Natural killer cell treated with Interleukin-12 subunit alpha and Interleukin-12 subunit beta and Interleukin-15 and Interleukin-18, amount 100 ng/mL, for 72 hours (primary cell): ENCODE measurements around the gene RNF181. TPM values are rescaled to one million over a fixed set of nuclear protein-coding genes. Genes with fewer than 3 reads are reported as not detected.

Experiments
- ATAC-seq, 2 donors: fragments of 150-1000 bp; cut with Tn5 transposase in 1 of 2; sonication (Bioruptor Pico), chemical (Tn5 transposase) in 1 of 2; 2 replicates each; pipeline ENCODE4 v1.10.0; 2021
- DNase-seq: peaks from one replicate; pipeline ENCODE4 v3.0.0; 2022; ENCODE audit warnings: low spot score
- H3K27ac Mint-ChIP-seq, 2 donors: 1 replicate in 1 of 2; 2 replicates in 1 of 2; pipeline ENCODE4 v1.8.0; 2022; ENCODE audit warnings: mixed read lengths in 2 of 2, mild to moderate bottlenecking in 1 of 2, moderate library complexity in 1 of 2
- H3K27me3 Mint-ChIP-seq, 2 donors: 1 replicate in 1 of 2; 2 replicates in 1 of 2; pipeline ENCODE4 v1.8.0; 2022; ENCODE audit warnings: mixed read lengths in 2 of 2
- H3K36me3 Mint-ChIP-seq: one replicate; pipeline ENCODE4 v1.8.0; 2022; ENCODE audit warnings: mixed read lengths
- H3K4me1 Mint-ChIP-seq, 2 donors: 1 replicate in 1 of 2; 2 replicates in 1 of 2; pipeline ENCODE4 v1.8.0; 2022; ENCODE audit warnings: low read depth in 2 of 2, mixed read lengths in 2 of 2, mild to moderate bottlenecking in 1 of 2
- H3K4me3 Mint-ChIP-seq: one replicate; pipeline ENCODE4 v1.8.0; 2022; ENCODE audit warnings: mixed read lengths
- H3K9me3 Mint-ChIP-seq: 2 replicates; pipeline ENCODE4 v1.8.0; 2022; ENCODE audit warnings: mixed read lengths
- total RNA-seq, 2 donors: library from RNA; stranded (reverse); gene quantifications; one replicate each; pipeline ENCODE4 v1.2.3, GENCODE V29; 2022

RNF181 gene, protein sequence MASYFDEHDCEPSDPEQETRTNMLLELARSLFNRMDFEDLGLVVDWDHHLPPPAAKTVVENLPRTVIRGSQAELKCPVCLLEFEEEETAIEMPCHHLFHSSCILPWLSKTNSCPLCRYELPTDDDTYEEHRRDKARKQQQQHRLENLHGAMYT
- 100 to 1,000 TPM; 116 to 149 TPM for total RNA-seq

DNA sequence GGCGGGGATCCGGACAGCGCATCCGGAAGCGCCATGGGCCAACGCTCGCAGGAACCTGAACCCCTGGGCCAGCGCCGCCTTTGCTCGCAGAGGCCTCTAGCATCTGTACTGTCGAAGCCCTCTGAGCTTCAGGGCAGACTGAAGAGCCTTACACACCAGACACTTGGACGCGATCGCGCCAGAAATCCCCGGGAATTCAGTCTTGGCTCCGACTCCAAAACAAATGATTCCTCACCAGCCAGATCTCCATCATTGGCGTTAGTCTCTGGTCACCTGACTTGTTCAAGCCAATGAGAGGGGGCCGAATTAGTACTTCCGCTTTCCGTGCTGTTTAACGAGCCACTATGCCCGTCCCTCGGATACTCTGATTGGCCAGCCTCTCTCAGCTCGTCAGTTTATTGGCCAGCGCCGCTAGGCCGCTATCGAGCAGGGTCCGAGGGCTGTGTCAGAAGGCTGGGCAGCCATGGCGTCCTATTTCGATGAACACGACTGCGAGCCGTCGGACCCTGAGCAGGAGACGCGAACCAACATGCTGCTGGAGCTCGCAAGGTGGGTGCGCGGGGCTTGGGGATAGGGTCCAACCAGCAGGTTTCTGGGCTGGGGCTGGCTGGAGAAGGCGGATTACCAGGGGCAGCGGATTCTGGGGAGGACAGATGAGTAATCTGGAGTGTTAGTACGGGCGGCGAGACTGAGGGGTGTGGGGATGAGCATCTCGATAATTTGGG lies at the start of gene RNF181:
Gene RNF181, plus strand, starts transcription at position 445 of the 725 bp plus-strand sequence. Its CDS starts 19 bp downstream, at position 464.
- Mint-ChIP-seq H3K9me3 (no peaks in the 10 kb centered on the region), H3K4me1 (peaks cover 26 to 31% of the 10 kb centered on the region in 2 donors), H3K27me3 (no peaks in the 10 kb centered on the region), H3K4me3 (peak within 1 kb of the TSS; percentile 99), H3K36me3 (no peaks in the 10 kb centered on the region), H3K27ac (peak within 1 kb of the TSS; percentile 91 to 100)
- DNase-seq = peak; percentile 95
- ATAC-seq = peak; percentile 99 to 100

DNA sequence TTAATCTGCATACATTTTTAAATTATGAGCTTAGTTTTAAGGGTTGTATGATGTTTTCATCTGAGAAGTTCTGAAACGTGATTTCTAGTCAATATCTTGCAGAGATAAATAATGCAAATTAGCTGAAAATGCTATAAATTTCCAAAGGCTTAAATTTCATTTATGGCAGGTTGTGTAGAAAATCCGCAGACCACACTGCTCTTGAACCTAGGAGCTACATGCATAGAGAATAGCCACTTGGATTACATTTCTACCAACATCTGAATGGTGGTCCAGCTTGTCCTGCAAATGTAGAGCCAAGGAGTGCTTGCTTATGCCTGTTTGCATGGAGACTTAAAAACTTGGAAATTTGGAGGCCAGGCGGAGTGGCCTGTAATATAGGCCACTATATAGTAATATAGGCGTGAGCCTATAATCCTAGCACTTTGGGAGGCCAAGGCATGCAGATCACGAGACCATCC lies 49.7 kb upstream of the RNF181 start:
- DNase-seq = no peak
- Mint-ChIP-seq H3K27me3 (no peaks in the 10 kb centered on the region), H3K4me3 (no peak overlapping the region), H3K27ac (no peak overlapping the region), H3K9me3 (no peaks in the 10 kb centered on the region), H3K4me1 (peaks cover 31 to 32% of the 10 kb centered on the region in 2 donors), H3K36me3 (peaks cover 43% of the 10 kb centered on the region)
- peak in 1 of 2 donors; percentile 2 for ATAC-seq

GRCh38 chr2:85547089-85547858 lies 48.3 kb upstream of the RNF181 start:
- Mint-ChIP-seq H3K4me3 (no peak overlapping the region), H3K9me3 (no peaks in the 10 kb centered on the region), H3K4me1 (peaks cover 20 to 23% of the 10 kb centered on the region in 2 donors), H3K27ac (peak overlapping the region; percentile 34 to 53), H3K36me3 (peaks cover 35% of the 10 kb centered on the region), H3K27me3 (no peaks in the 10 kb centered on the region)
- no peak for DNase-seq
- ATAC-seq = peak in 1 of 2 donors; percentile 20

- no peaks in the 10 kb centered on the region for H3K9me3 Mint-ChIP-seq
- peak overlapping the region; percentile 34 to 53 for H3K27ac Mint-ChIP-seq
- peaks cover 12 to 16% of the 10 kb centered on the region in 2 donors for H3K4me1 Mint-ChIP-seq
- no peaks in the 10 kb centered on the region for H3K27me3 Mint-ChIP-seq
- no peak overlapping the region for H3K4me3 Mint-ChIP-seq
- ATAC-seq = no peak
- H3K36me3 Mint-ChIP-seq = peaks cover 27% of the 10 kb centered on the region
- DNase-seq = no peak
These were observed 47.5 kb upstream of the RNF181 start for GRCh38 chr2:85547859-85548607.

DNA sequence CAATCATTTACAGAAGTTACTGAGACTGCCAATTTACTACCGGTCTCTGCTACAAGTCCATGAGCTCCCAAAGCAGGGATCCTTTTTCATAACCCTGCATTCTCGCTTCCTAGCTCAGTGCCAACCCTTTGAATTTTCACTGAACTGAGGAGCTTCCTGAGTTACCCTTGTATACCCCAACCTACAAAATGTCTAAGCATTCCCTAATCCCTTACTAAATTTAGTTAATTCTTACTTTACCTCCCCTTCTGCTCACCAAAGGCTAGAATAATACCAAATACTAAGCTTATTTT lies 47.0 kb upstream of the RNF181 start:
- no peaks in the 10 kb centered on the region for H3K27me3 Mint-ChIP-seq

DNA sequence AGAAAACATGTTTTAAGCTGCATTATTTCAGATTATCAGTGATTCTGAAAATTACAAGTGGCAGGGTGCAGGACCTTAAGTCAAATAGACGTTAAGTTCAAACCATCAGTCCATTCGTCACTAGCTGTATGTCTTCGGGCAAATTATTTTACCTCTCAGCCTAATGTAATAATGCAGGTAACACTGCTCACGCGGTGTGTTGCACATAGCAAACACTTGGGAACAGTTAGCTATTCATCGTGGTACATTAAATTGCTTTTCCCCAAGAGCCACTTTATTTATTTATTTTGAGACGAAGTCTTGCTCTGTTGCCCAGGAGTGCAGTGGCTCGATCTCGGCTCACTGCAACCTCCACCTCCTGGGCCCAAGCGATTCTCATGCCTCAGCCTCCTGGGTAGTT lies 46.5 kb upstream of the RNF181 start:
- Mint-ChIP-seq H3K27ac (no peak overlapping the region), H3K36me3 (peaks cover 16% of the 10 kb centered on the region), H3K27me3 (no peaks in the 10 kb centered on the region), H3K4me1 (peaks cover 7 to 10% of the 10 kb centered on the region in 2 donors), H3K9me3 (no peaks in the 10 kb centered on the region), H3K4me3 (no peak overlapping the region)
- DNase-seq (no peak), ATAC-seq (no peak)

More for the DNA sequence above, 47.0 kb upstream of the RNF181 start:
- no peak overlapping the region for H3K4me3 Mint-ChIP-seq
- DNase-seq (no peak), ATAC-seq (no peak)
- peaks cover 9 to 12% of the 10 kb centered on the region in 2 donors for H3K4me1 Mint-ChIP-seq
- peaks cover 22% of the 10 kb centered on the region for H3K36me3 Mint-ChIP-seq
- no peaks in the 10 kb centered on the region for H3K9me3 Mint-ChIP-seq
- no peak overlapping the region for H3K27ac Mint-ChIP-seq

DNA sequence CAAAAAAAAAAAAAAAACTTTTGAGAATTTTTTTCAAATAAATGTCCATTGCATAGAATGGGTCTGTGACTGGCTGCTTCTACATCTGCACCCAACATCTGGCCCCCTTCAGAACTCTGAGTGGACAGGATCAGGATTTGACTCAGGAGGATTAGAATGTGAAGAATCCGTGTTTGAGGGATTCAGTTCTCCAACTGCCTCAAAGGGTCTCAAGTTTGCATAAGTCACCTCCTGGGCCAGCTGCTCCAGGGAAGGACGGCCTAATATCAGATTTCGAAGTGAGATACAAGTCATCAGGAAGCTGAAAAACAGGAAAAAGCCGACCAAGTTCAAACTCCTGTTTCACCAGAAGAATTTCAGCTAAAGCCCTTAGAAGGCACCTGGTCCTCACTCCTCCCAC lies 45.7 kb upstream of the RNF181 start:
- Mint-ChIP-seq H3K36me3 (peaks cover 11% of the 10 kb centered on the region), H3K27me3 (no peaks in the 10 kb centered on the region), H3K27ac (no peak overlapping the region), H3K4me1 (peaks cover 4 to 5% of the 10 kb centered on the region in 2 donors), H3K9me3 (no peaks in the 10 kb centered on the region), H3K4me3 (no peak overlapping the region)
- ATAC-seq (no peak), DNase-seq (no peak)

DNA sequence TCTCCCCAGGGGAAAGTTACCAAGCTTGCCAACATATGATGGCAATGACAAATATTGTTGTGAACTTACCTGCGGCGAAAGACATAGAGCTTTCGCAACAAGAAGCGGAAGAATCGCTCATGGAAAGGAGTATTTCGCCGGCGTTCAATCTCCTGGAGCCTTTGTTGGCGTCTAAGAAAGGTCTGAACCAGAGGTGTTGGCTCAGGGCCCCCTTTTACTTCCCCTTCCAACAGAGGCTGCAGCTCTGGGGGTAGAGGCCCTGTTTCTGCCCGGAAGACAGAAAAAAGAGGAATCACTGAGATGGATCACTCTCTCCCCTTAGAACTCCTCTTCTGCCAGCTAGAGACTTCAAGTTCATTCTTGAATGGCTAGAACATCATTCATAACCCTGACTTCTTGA lies 45.1 kb upstream of the RNF181 start:
- Mint-ChIP-seq H3K27ac (no peak overlapping the region), H3K27me3 (no peaks in the 10 kb centered on the region), H3K9me3 (no peaks in the 10 kb centered on the region), H3K4me3 (no peak overlapping the region), H3K4me1 (peaks cover 4 to 5% of the 10 kb centered on the region in 2 donors), H3K36me3 (peaks cover 6% of the 10 kb centered on the region)
- no peak for ATAC-seq
- DNase-seq = no peak

GRCh38 chr2:85551698-85552678 lies 43.6 kb upstream of the RNF181 start:
- Mint-ChIP-seq H3K36me3 (peaks cover 6% of the 10 kb centered on the region), H3K27ac (no peak overlapping the region)

GRCh38 chr2:85553184-85553583 lies 42.4 kb upstream of the RNF181 start:
- peaks cover 4 to 5% of the 10 kb centered on the region in 2 donors for H3K4me1 Mint-ChIP-seq
- H3K36me3 Mint-ChIP-seq = peaks cover 12% of the 10 kb centered on the region
- H3K4me3 Mint-ChIP-seq = no peak overlapping the region
- no peak for ATAC-seq
- DNase-seq = no peak
- no peaks in the 10 kb centered on the region for H3K27me3 Mint-ChIP-seq
- H3K27ac Mint-ChIP-seq = no peak overlapping the region
- no peaks in the 10 kb centered on the region for H3K9me3 Mint-ChIP-seq

More at GRCh38 chr2:85551698-85552678, 43.6 kb upstream of the RNF181 start:
- ATAC-seq = peak; percentile 69 to 73
- Mint-ChIP-seq H3K27me3 (no peaks in the 10 kb centered on the region), H3K9me3 (no peaks in the 10 kb centered on the region), H3K4me3 (no peak overlapping the region), H3K4me1 (peaks cover 4 to 5% of the 10 kb centered on the region in 2 donors)
- DNase-seq = peak; percentile 86

GRCh38 chr2:85554980-85555612 lies 40.4 kb upstream of the RNF181 start:
- H3K4me1 Mint-ChIP-seq = peaks cover 4 to 12% of the 10 kb centered on the region in 2 donors
- peaks cover 12% of the 10 kb centered on the region for H3K36me3 Mint-ChIP-seq
- no peaks in the 10 kb centered on the region for H3K9me3 Mint-ChIP-seq
- H3K4me3 Mint-ChIP-seq = no peak overlapping the region
- no peak for DNase-seq
- ATAC-seq = no peak
- no peaks in the 10 kb centered on the region for H3K27me3 Mint-ChIP-seq
- H3K27ac Mint-ChIP-seq = no peak overlapping the region

DNA sequence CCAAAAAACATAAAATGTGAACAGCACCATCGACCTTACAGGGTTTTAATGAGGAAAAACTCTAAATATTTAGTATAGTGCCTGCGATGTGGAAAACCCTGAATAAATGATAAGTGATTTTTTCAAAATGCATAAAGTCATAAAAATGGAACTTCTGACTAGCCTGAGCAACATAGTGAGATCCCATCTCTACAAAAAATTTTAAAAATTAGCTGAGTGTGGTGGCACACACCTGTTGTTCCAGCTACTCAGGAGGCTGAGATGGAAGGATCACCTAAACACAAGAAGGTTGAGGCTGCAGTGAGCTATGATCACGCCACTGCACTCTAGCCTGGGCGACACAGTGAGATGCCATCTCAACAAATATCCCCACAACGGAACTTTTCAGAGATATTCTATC lies 38.4 kb upstream of the RNF181 start:
- H3K9me3 Mint-ChIP-seq = no peaks in the 10 kb centered on the region
- no peak overlapping the region for H3K4me3 Mint-ChIP-seq
- DNase-seq = no peak
- H3K4me1 Mint-ChIP-seq = peaks cover 10 to 24% of the 10 kb centered on the region in 2 donors
- H3K27ac Mint-ChIP-seq = no peak overlapping the region
- ATAC-seq = no peak
- H3K27me3 Mint-ChIP-seq = no peaks in the 10 kb centered on the region
- H3K36me3 Mint-ChIP-seq = peaks cover 6% of the 10 kb centered on the region
